Neural progenitor cell (in vitro differentiated cells): Measurements from ENCODE around the gene DLG2. TPM values are rescaled to one million over a fixed set of nuclear protein-coding genes. Genes with fewer than 3 reads are reported as not detected.

Source experiments
- DNase-seq: peaks from one replicate; pipeline ENCODE4 v3.0.0-alpha.2; 2016; ENCODE audit warnings: low spot score
- H2AFZ ChIP-seq: fragments of 200-600 bp; sonication (generic); replicated peaks from 2 replicates; pipeline ENCODE4 v1.6.1; 2016; ENCODE audit warnings: antibody characterized with exemption
- H3F3A ChIP-seq: fragments of 200-600 bp; sonication (generic); 2 replicates; pipeline ENCODE4 v1.6.1; 2016; ENCODE audit warnings: antibody characterized with exemption, low read depth
- H3K27ac ChIP-seq: fragments of 200-600 bp; sonication (generic); 2 replicates; pipeline ENCODE4 v1.5.1; 2016; ENCODE audit warnings: mild to moderate bottlenecking
- H3K27me3 ChIP-seq: fragments of 200-600 bp; sonication (generic); 2 replicates; pipeline ENCODE4 v1.6.1; 2016; ENCODE audit warnings: mild to moderate bottlenecking, moderate library complexity
- H3K36me3 ChIP-seq: fragments of 200-600 bp; sonication (generic); 2 replicates; pipeline ENCODE4 v1.5.1; 2016
- H3K4me1 ChIP-seq: fragments of 200-600 bp; sonication (generic); 2 replicates; pipeline ENCODE4 v1.6.1; 2016; ENCODE audit warnings: mixed run types
- H3K4me2 ChIP-seq: fragments of 200-600 bp; sonication (generic); 2 replicates; pipeline ENCODE4 v1.6.1; 2016
- H3K4me3 ChIP-seq: fragments of 200-600 bp; sonication (generic); 2 replicates; pipeline ENCODE4 v1.5.1; 2016
- H3K79me2 ChIP-seq: fragments of 200-600 bp; sonication (generic); 2 replicates; pipeline ENCODE4 v1.6.1; 2016; ENCODE audit warnings: low read depth
- H3K9ac ChIP-seq: fragments of 200-600 bp; sonication (generic); 2 replicates; pipeline ENCODE4 v1.6.1; 2016
- H3K9me3 ChIP-seq: fragments of 200-600 bp; sonication (generic); 2 replicates; pipeline ENCODE4 v1.5.1; 2016; ENCODE audit warnings: low read depth
- H4K20me1 ChIP-seq: fragments of 200-600 bp; sonication (generic); 2 replicates; pipeline ENCODE4 v1.6.1; 2016; ENCODE audit warnings: low read depth
- H3K27ac Mint-ChIP-seq: 3 replicates; pipeline ENCODE4 v1.8.0; 2021; ENCODE audit warnings: mixed read lengths
- H3K27me3 Mint-ChIP-seq: 2 replicates; pipeline ENCODE4 v1.8.0; 2022; ENCODE audit warnings: low read depth, mild to moderate bottlenecking, inconsistent platforms, moderate library complexity, mixed read lengths; ENCODE audit not compliant: insufficient read depth
- H3K36me3 Mint-ChIP-seq: 3 replicates; pipeline ENCODE4 v1.8.0; 2021; ENCODE audit warnings: mixed read lengths
- H3K4me1 Mint-ChIP-seq: 3 replicates; pipeline ENCODE4 v1.8.0; 2021; ENCODE audit warnings: mixed read lengths
- H3K4me3 Mint-ChIP-seq: 3 replicates; pipeline ENCODE4 v1.8.0; 2021; ENCODE audit warnings: mild to moderate bottlenecking, moderate library complexity, mixed read lengths
- H3K9me3 Mint-ChIP-seq: 3 replicates; pipeline ENCODE4 v1.8.0; 2020; ENCODE audit warnings: mixed read lengths
- CTCF ChIP-seq: fragments of 200-600 bp; sonication (generic); IDR thresholded peaks from 2 replicates; pipeline ENCODE4 v1.5.1; 2017; ENCODE audit warnings: antibody characterized with exemption, mild to moderate bottlenecking
- EZH2 ChIP-seq: fragments of 200-600 bp; sonication (generic); IDR thresholded peaks from 2 replicates; pipeline ENCODE4 v1.6.1; 2017; ENCODE audit warnings: antibody characterized with exemption, mild to moderate bottlenecking, moderate library complexity
- EZH2phosphoT487 ChIP-seq: fragments of 200-600 bp; sonication (generic); IDR thresholded peaks from 2 replicates; pipeline ENCODE4 v1.6.1; 2017; ENCODE audit warnings: antibody characterized with exemption
- total RNA-seq: library from RNA; depleted of rRNA; stranded (reverse); fragments of >200 nt; gene quantifications from 2 replicates; pipeline ENCODE4 v1.2.3, GENCODE V29; 2015; ENCODE audit warnings: low replicate concordance

Gene DLG2
- total RNA-seq, 1 donor from 2014 or later, result 7.5 TPM

- no peak overlapping the region for H3K4me2 ChIP-seq
- no peak overlapping the region for H3K27ac ChIP-seq
- H3K9ac ChIP-seq, result no peak overlapping the region
- peaks cover 10% of the 10 kb centered on the region for H3K4me1 ChIP-seq
- no peaks in the 10 kb centered on the region for H3K36me3 Mint-ChIP-seq
- H2AFZ ChIP-seq, result no peak overlapping the region
- DNase-seq, result no peak
- TF ChIP-seq EZH2phosphoT487 (no peak), EZH2 (no peak), CTCF (no peak)
- H3K9me3 Mint-ChIP-seq, result no peaks in the 10 kb centered on the region
- no peak overlapping the region for H3K4me3 ChIP-seq
- no peak overlapping the region for H3K27ac Mint-ChIP-seq
- H3K9me3 ChIP-seq, result no peaks in the 10 kb centered on the region
- no peaks in the 10 kb centered on the region for H3K27me3 Mint-ChIP-seq
- H3K4me3 Mint-ChIP-seq, result no peak overlapping the region
- H3K79me2 ChIP-seq, result no peaks in the 10 kb centered on the region
- H3F3A ChIP-seq, result no peaks in the 10 kb centered on the region
- no peaks in the 10 kb centered on the region for H3K36me3 ChIP-seq
- H4K20me1 ChIP-seq, result no peaks in the 10 kb centered on the region
- H3K4me1 Mint-ChIP-seq, result peaks cover 16% of the 10 kb centered on the region
- H3K27me3 ChIP-seq, result no peaks in the 10 kb centered on the region
These were observed 2018.0 kb downstream of the DLG2 start for GRCh38 chr11:83609191-83609590.

GRCh38 chr11:83608571-83608970 lies 2018.6 kb downstream of the DLG2 start:
- Histone ChIP-seq H2AFZ (no peak overlapping the region), H3K4me2 (no peak overlapping the region)

GRCh38 chr11:83601914-83602527 lies 2025.1 kb downstream of the DLG2 start:
- peak overlapping the region; percentile 50 for H2AFZ ChIP-seq
- no peak for DNase-seq
- peaks cover 7% of the 10 kb centered on the region for H3K4me1 Mint-ChIP-seq
- H3F3A ChIP-seq, result no peaks in the 10 kb centered on the region
- H3K36me3 ChIP-seq, result no peaks in the 10 kb centered on the region
- no peaks in the 10 kb centered on the region for H3K4me1 ChIP-seq
- H3K27me3 ChIP-seq, result no peaks in the 10 kb centered on the region
- H3K4me3 Mint-ChIP-seq, result no peak overlapping the region
- TF ChIP-seq EZH2 (no peak), CTCF (no peak), EZH2phosphoT487 (no peak)
- H3K79me2 ChIP-seq, result no peaks in the 10 kb centered on the region
- H3K27ac Mint-ChIP-seq, result no peak overlapping the region
- no peaks in the 10 kb centered on the region for H3K36me3 Mint-ChIP-seq
- H3K4me2 ChIP-seq, result no peak overlapping the region
- no peak overlapping the region for H3K4me3 ChIP-seq
- no peaks in the 10 kb centered on the region for H3K27me3 Mint-ChIP-seq
- no peaks in the 10 kb centered on the region for H4K20me1 ChIP-seq
- H3K9ac ChIP-seq, result no peak overlapping the region
- no peak overlapping the region for H3K27ac ChIP-seq
- H3K9me3 ChIP-seq, result no peaks in the 10 kb centered on the region
- no peaks in the 10 kb centered on the region for H3K9me3 Mint-ChIP-seq

More at GRCh38 chr11:83608571-83608970, 2018.6 kb downstream of the DLG2 start:
- H3K9me3 Mint-ChIP-seq, result no peaks in the 10 kb centered on the region
- H3K9ac ChIP-seq, result no peak overlapping the region
- peaks cover 16% of the 10 kb centered on the region for H3K4me1 Mint-ChIP-seq
- TF ChIP-seq CTCF (no peak), EZH2 (no peak), EZH2phosphoT487 (no peak)
- H3K9me3 ChIP-seq, result no peaks in the 10 kb centered on the region
- H3F3A ChIP-seq, result no peaks in the 10 kb centered on the region
- H3K36me3 Mint-ChIP-seq, result no peaks in the 10 kb centered on the region
- no peak for DNase-seq
- no peaks in the 10 kb centered on the region for H3K27me3 Mint-ChIP-seq
- H3K79me2 ChIP-seq, result no peaks in the 10 kb centered on the region
- H3K4me1 ChIP-seq, result peaks cover 10% of the 10 kb centered on the region
- H3K36me3 ChIP-seq, result no peaks in the 10 kb centered on the region
- no peak overlapping the region for H3K4me3 ChIP-seq
- no peak overlapping the region for H3K27ac ChIP-seq
- no peak overlapping the region for H3K4me3 Mint-ChIP-seq
- no peaks in the 10 kb centered on the region for H4K20me1 ChIP-seq
- H3K27me3 ChIP-seq, result no peaks in the 10 kb centered on the region
- no peak overlapping the region for H3K27ac Mint-ChIP-seq
